Kidney (tissue), 14 donors: ENCODE results near the gene C1orf198. TPM values are rescaled to one million over a fixed set of nuclear protein-coding genes. Genes with fewer than 3 reads are reported as not detected.

ENCODE experiments used
- DNase-seq, 5 donors: peaks; one replicate each; pipeline ENCODE4 v3.0.0-alpha.2; 2013 to 2020
- FAIRE-seq: peaks from 2 replicates; lab custom pipeline; 2012; peaks lifted over from hg19 to GRCh38; lab: Jason Lieb, UNC
- H3K27ac ChIP-seq, 2 donors: one replicate each; pipeline ENCODE4 v1.7.0; 2013; ENCODE audit warnings: low read depth in 2 of 2, low read length in 2 of 2, inconsistent platforms in 1 of 2
- H3K27me3 ChIP-seq: one replicate; pipeline ENCODE4 v1.7.1; 2013; ENCODE audit warnings: low read length, inconsistent platforms; ENCODE audit not compliant: control insufficient read depth, insufficient read depth
- H3K36me3 ChIP-seq, 3 donors: one replicate each; pipeline versions ENCODE4 v1.7.0 to v1.7.1; 2013; ENCODE audit warnings: low read length in 3 of 3, control low read depth in 1 of 3, inconsistent platforms in 1 of 3; ENCODE audit not compliant: insufficient read depth in 3 of 3, control insufficient read depth in 2 of 3
- H3K4me1 ChIP-seq, 3 donors: one replicate each; pipeline versions ENCODE4 v1.7.0 to v1.7.1; 2013; ENCODE audit warnings: low read length in 3 of 3, inconsistent platforms in 1 of 3, low read depth in 1 of 3; ENCODE audit not compliant: control insufficient read depth in 2 of 3, insufficient read depth in 2 of 3
- H3K4me3 ChIP-seq, 3 donors: one replicate each; pipeline versions ENCODE4 v1.7.0 to v1.8.1; 2013; ENCODE audit warnings: low read length in 3 of 3, control low read depth in 1 of 3, inconsistent platforms in 1 of 3
- H3K9ac ChIP-seq, 3 donors: one replicate each; pipeline versions ENCODE4 v1.7.0 to v1.7.1; 2013; ENCODE audit warnings: low read length in 3 of 3, control low read depth in 1 of 3, inconsistent platforms in 1 of 3
- H3K9me3 ChIP-seq, 3 donors: one replicate each; pipeline versions ENCODE4 v1.7.0 to v1.7.1; 2013; ENCODE audit warnings: low read length in 3 of 3, control low read depth in 1 of 3, inconsistent platforms in 1 of 3; ENCODE audit not compliant: control insufficient read depth in 2 of 3, insufficient read depth in 1 of 3
- intact Hi-C: fragments of 100-400 bp; cut with DNase I; formaldehyde crosslinking; loops from one replicate; pipeline ENCODE4 v1.11.1; 2022
- polyA plus RNA-seq: library from polyadenylated mRNA; stranded (reverse); fragments of 350-450 nt; fragmentation: Illumina TruSeq; extraction: RNeasy Lipid Tissue Mini Kit (QIAGEN cat#74804); gene quantifications from one replicate; pipeline ENCODE4 v1.2.3, GENCODE V29; 2014; ENCODE audit warnings: low read depth, low replicate concordance; ENCODE audit not compliant: insufficient read depth
- total RNA-seq: library from RNA; stranded (reverse); fragmentation: NEBNext Ultra II Directional; extraction: Animal tissue kit (Norgen Biotek cat#: 25700); gene quantifications from one replicate; pipeline ENCODE4 v1.2.1, GENCODE V29; 2021
- TF ChIP-seq, protein P1 (sequence below): IDR thresholded peaks from 3 replicates; pipeline ENCODE4 v1.5.1; 2012; ENCODE audit warnings: mild to moderate bottlenecking, moderate library complexity, borderline replicate concordance; ENCODE audit not compliant: insufficient read depth; ENCODE audit errors: extremely low read depth
- donor health status: control.
- donor health status: control.
- donor health status: control.
- donor health status: control.
- donor health status: control.
- donor health status: DM: yes; HTN: yes; CAD: no.
- donor health status: Normal renal cell carcinoma (clear cell type).

Gene C1orf198
- total and polyA plus RNA-seq, 2 donors from 2014 or later, result 15.4 to 45.3 TPM

DNA sequence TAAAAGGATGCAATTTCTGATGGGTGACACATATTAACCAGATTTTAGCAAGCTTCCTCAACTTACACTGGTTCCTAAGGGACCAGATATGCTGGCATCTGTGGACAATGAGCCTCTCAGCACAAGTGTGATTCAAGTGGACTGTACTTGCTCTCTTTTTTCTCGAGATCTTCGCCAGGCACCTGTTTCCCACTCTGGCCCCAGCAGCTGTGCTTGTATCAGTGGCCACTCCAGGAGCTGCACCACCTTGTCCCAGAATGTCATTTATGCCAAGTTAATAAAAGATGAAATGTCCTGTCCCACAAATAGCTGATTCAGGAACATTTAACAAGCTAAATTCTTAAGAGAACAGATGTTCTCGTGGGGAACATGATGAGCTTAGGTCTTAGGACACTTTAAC lies 14.6 kb downstream of the C1orf198 start:
- TF ChIP-seq, protein P1, sequence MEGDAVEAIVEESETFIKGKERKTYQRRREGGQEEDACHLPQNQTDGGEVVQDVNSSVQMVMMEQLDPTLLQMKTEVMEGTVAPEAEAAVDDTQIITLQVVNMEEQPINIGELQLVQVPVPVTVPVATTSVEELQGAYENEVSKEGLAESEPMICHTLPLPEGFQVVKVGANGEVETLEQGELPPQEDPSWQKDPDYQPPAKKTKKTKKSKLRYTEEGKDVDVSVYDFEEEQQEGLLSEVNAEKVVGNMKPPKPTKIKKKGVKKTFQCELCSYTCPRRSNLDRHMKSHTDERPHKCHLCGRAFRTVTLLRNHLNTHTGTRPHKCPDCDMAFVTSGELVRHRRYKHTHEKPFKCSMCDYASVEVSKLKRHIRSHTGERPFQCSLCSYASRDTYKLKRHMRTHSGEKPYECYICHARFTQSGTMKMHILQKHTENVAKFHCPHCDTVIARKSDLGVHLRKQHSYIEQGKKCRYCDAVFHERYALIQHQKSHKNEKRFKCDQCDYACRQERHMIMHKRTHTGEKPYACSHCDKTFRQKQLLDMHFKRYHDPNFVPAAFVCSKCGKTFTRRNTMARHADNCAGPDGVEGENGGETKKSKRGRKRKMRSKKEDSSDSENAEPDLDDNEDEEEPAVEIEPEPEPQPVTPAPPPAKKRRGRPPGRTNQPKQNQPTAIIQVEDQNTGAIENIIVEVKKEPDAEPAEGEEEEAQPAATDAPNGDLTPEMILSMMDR, result no peak
- Histone ChIP-seq H3K4me1 (peaks cover 0 to 32% (median 29%) of the 10 kb centered on the region in 3 donors), H3K27ac (no peak overlapping the region), H3K36me3 (peaks cover 0 to 2% (median 0%) of the 10 kb centered on the region in 3 donors), H3K27me3 (no peaks in the 10 kb centered on the region), H3K4me3 (no peak overlapping the region), H3K9ac (no peak overlapping the region), H3K9me3 (peaks cover 0 to 5% (median 0%) of the 10 kb centered on the region in 3 donors)
- intact Hi-C loops, result no loop called here
- FAIRE-seq (no peak), DNase-seq (no peak)

DNA sequence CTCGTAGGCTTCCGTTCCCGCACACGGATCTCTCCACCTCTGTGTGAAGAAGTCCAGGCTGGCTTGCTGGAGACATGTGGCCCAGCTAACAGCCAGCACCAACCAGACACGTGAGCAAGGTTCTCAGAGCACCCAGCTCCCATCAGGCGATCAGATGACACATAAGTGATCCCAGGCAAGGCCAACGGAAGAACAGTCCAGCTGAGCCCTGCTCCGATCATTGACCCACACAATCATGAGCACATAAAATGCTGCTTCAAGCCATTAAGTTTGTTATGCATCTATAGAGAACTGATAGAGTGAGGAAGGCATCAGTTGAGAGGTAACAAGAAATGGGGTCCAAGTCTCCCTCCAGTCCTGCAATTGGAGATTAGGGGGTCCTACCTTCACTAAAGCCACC lies 15.4 kb downstream of the C1orf198 start:
- intact Hi-C loops, result no loop called here
- Histone ChIP-seq H3K27me3 (no peaks in the 10 kb centered on the region), H3K4me1 (peaks cover 0 to 26% (median 25%) of the 10 kb centered on the region in 3 donors), H3K9ac (no peak overlapping the region), H3K4me3 (no peak overlapping the region), H3K27ac (no peak overlapping the region), H3K36me3 (peaks cover 0 to 2% (median 0%) of the 10 kb centered on the region in 3 donors), H3K9me3 (peaks cover 0 to 5% (median 0%) of the 10 kb centered on the region in 3 donors)
- FAIRE-seq (no peak), DNase-seq (no peak)
- TF ChIP-seq, protein P1, result no peak

DNA sequence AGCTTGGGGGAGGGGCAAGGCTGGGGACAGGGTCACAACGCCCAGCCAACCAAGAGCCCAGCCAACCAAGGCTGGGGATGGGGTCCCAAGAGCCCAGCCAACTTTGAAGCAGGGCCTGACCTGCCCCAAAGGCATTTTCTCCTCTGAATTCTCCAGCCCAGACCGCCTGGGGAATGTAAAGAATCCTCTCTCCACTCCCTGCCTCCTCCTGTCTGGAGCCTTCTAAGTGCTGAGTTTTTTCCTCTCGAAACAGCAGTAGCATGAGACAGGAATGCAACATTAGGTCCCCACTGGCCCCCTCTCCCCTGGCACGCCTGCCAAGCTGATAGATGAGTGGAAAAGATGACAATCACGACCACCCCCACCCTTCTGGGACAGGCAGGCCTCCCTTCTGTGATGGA lies 17.0 kb downstream of the C1orf198 start:
- Histone ChIP-seq H3K27me3 (no peaks in the 10 kb centered on the region), H3K9ac (no peak overlapping the region), H3K4me3 (no peak overlapping the region), H3K36me3 (peaks cover 0 to 2% (median 0%) of the 10 kb centered on the region in 3 donors), H3K27ac (peak overlapping the region in 1 of 2 donors; percentile 29), H3K4me1 (peaks cover 0 to 18% (median 16%) of the 10 kb centered on the region in 3 donors), H3K9me3 (peaks cover 0 to 5% (median 0%) of the 10 kb centered on the region in 3 donors)
- TF ChIP-seq, protein P1, result no peak
- FAIRE-seq, result no peak
- DNase-seq, result peak in 4 of 5 donors; percentile 58 to 84 (median 60)
- intact Hi-C loops, result no loop called here

DNA sequence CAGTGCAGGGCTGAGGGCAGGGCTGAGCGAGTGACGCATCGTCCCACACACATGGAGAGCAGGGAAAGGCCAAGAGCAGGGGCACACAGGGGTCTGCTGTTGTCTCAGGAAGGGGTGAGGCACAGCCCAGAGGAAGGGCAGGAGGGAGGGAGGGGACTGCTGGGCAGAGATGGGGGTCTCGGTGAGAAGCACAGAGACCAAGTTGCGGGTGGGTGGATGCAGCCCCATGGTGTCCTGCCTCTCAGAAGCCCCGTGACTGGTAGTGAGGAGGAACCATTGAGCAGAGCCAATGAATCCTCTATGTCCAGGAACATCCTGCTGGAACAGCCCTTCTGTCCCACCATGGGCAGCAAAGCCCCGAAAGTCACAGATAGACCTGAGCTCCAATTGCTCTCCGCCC lies 17.8 kb downstream of the C1orf198 start:
- Histone ChIP-seq H3K27me3 (no peaks in the 10 kb centered on the region), H3K36me3 (peaks cover 0 to 2% (median 0%) of the 10 kb centered on the region in 3 donors), H3K9me3 (peaks cover 0 to 5% (median 0%) of the 10 kb centered on the region in 3 donors), H3K9ac (no peak overlapping the region), H3K4me3 (no peak overlapping the region), H3K27ac (peak overlapping the region in 1 of 2 donors; percentile 68), H3K4me1 (peaks cover 0 to 18% (median 16%) of the 10 kb centered on the region in 3 donors)
- DNase-seq, result no peak
- intact Hi-C loops, result no loop called here
- TF ChIP-seq, protein P1, result no peak
- FAIRE-seq, result no peak
